Neural cell (in vitro differentiated cells): ENCODE results near the gene UHRF2.

Experiments
- EP300 ChIP-seq: fragments of 450-650 bp; conservative IDR thresholded peaks from 2 replicates; pipeline ENCODE4 v1.6.1; 2014; ENCODE audit warnings: antibody characterized with exemption, mild to moderate bottlenecking, moderate library complexity; ENCODE audit not compliant: poor library complexity, severe bottlenecking
- EZH2 ChIP-seq: fragments of 200-600, 300-800 bp; shearing (Covaris generic), sonication (generic); IDR thresholded peaks from 2 replicates; pipeline ENCODE4 v1.6.1; 2014; ENCODE audit warnings: antibody characterized with exemption, low read length, borderline replicate concordance, mild to moderate bottlenecking; ENCODE audit not compliant: insufficient read depth, poor library complexity, severe bottlenecking
- MXI1 ChIP-seq: fragments of 450-650 bp; conservative IDR thresholded peaks from 2 replicates; pipeline ENCODE4 v1.6.1; 2014; ENCODE audit warnings: antibody characterized with exemption, mild to moderate bottlenecking; ENCODE audit not compliant: poor library complexity, severe bottlenecking
- POLR2AphosphoS5 ChIP-seq: IDR thresholded peaks from 2 replicates; pipeline ENCODE4 v1.6.1; 2012
- SMC3 ChIP-seq: fragments of 450-650 bp; conservative IDR thresholded peaks from 2 replicates; pipeline ENCODE4 v1.6.1; 2014; ENCODE audit warnings: antibody characterized with exemption, mild to moderate bottlenecking, moderate library complexity; ENCODE audit not compliant: poor library complexity
- TAF1 ChIP-seq: IDR thresholded peaks from 2 replicates; pipeline ENCODE4 v1.6.1; 2012; ENCODE audit warnings: low read depth
- TF ChIP-seq, protein P1 (sequence below): fragments of 450-650 bp; IDR thresholded peaks from 2 replicates; pipeline ENCODE4 v1.5.1; 2014; ENCODE audit warnings: antibody characterized with exemption, mild to moderate bottlenecking, moderate library complexity; ENCODE audit not compliant: poor library complexity, severe bottlenecking
- TF ChIP-seq, protein P2 (sequence below): IDR thresholded peaks from 2 replicates; pipeline ENCODE4 v1.6.1; 2012; ENCODE audit warnings: borderline replicate concordance

DNA sequence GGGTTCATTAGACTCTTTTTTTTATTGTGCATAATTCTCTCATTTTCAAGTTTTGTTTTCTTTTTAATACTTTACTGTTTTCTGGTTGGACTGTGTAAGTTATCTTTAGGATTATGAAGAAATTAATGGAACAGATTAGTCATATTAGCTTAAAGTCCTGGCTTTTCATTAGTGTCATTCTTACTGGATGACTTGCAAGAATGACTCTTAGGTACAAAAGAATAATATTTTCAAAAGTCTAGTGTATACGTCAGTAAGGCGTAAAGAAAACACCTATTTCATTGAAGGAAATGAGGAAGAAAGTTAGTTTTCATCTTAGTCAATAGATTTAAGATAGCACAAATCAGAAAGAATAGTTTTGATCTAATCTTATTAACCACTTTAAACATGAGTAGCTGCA lies 20.4 kb downstream of the UHRF2 start:
- no peak for TF ChIP-seq POLR2AphosphoS5
- TF ChIP-seq, protein P1, sequence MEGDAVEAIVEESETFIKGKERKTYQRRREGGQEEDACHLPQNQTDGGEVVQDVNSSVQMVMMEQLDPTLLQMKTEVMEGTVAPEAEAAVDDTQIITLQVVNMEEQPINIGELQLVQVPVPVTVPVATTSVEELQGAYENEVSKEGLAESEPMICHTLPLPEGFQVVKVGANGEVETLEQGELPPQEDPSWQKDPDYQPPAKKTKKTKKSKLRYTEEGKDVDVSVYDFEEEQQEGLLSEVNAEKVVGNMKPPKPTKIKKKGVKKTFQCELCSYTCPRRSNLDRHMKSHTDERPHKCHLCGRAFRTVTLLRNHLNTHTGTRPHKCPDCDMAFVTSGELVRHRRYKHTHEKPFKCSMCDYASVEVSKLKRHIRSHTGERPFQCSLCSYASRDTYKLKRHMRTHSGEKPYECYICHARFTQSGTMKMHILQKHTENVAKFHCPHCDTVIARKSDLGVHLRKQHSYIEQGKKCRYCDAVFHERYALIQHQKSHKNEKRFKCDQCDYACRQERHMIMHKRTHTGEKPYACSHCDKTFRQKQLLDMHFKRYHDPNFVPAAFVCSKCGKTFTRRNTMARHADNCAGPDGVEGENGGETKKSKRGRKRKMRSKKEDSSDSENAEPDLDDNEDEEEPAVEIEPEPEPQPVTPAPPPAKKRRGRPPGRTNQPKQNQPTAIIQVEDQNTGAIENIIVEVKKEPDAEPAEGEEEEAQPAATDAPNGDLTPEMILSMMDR, result no peak
- no peak for TF ChIP-seq TAF1
- TF ChIP-seq EP300, result no peak
- no peak for TF ChIP-seq SMC3
- TF ChIP-seq, protein P2, sequence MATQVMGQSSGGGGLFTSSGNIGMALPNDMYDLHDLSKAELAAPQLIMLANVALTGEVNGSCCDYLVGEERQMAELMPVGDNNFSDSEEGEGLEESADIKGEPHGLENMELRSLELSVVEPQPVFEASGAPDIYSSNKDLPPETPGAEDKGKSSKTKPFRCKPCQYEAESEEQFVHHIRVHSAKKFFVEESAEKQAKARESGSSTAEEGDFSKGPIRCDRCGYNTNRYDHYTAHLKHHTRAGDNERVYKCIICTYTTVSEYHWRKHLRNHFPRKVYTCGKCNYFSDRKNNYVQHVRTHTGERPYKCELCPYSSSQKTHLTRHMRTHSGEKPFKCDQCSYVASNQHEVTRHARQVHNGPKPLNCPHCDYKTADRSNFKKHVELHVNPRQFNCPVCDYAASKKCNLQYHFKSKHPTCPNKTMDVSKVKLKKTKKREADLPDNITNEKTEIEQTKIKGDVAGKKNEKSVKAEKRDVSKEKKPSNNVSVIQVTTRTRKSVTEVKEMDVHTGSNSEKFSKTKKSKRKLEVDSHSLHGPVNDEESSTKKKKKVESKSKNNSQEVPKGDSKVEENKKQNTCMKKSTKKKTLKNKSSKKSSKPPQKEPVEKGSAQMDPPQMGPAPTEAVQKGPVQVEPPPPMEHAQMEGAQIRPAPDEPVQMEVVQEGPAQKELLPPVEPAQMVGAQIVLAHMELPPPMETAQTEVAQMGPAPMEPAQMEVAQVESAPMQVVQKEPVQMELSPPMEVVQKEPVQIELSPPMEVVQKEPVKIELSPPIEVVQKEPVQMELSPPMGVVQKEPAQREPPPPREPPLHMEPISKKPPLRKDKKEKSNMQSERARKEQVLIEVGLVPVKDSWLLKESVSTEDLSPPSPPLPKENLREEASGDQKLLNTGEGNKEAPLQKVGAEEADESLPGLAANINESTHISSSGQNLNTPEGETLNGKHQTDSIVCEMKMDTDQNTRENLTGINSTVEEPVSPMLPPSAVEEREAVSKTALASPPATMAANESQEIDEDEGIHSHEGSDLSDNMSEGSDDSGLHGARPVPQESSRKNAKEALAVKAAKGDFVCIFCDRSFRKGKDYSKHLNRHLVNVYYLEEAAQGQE, result no peak
- no peak for TF ChIP-seq MXI1
- no peak for TF ChIP-seq EZH2
